ENCODE measurements around the gene ARHGAP29. TPM values are rescaled to one million over a fixed set of nuclear protein-coding genes. Genes with fewer than 3 reads are reported as not detected.

The ARHGAP29 gene
- total RNA-seq, 1 experiment from 2014 or later = 161 TPM

- ATAC-seq (no peak), DNase-seq (peak; percentile 46)
- ChIA-PET CTCF (no interaction called here), POLR2A (ENCODE audit: unreplicated experiment) (interaction anchor here (0.6 kb wide), 1 partner anchor 25 kb away, joined by 9 read pairs; no protein-coding TSS in a partner anchor)
- BruUV-seq (replicated peaks) = TSS peak; percentile 37
- intact Hi-C loops (cut with micrococcal nuclease) = loop anchor here (1.0 to 10.0 kb wide), 3 partner anchors 11 to 219 kb away; no protein-coding TSS in a partner anchor
- Histone ChIP-seq H3K4me1 (ENCODE audit: insufficient read depth, low read length) (peaks cover 41% of the 10 kb centered on the region), H3K9ac (ENCODE audit: low read length) (peak overlapping the region; percentile 92), H3K9me2 (replicated peaks; ENCODE audit: low read length) (no peaks in the 10 kb centered on the region), H4K20me1 (ENCODE audit: low read length) (peaks cover 13% of the 10 kb centered on the region), H2AFZ (ENCODE audit: low read length) (no peak overlapping the region), H3F3A (ENCODE audit: low read length, unreplicated experiment) (peaks cover 21% of the 10 kb centered on the region), H3K36me3 (ENCODE audit: low read depth, low read length) (peaks cover 15% of the 10 kb centered on the region), H3K9me3 (ENCODE audit: low read length) (no peaks in the 10 kb centered on the region), H3K4me2 (ENCODE audit: low read length) (peak overlapping the region; percentile 87), H3K79me2 (ENCODE audit: low read length) (peaks cover 87% of the 10 kb centered on the region), H3K4me3 (ENCODE audit: low read length) (peak overlapping the region; percentile 96), H3K27ac (ENCODE audit: low read length) (peak overlapping the region; percentile 92), H3K27me3 (ENCODE audit: low read length) (no peaks in the 10 kb centered on the region)
- no peak for TF ChIP-seq EZH2phosphoT487 (IDR thresholded peaks at IDR 0.05; ENCODE audit: borderline replicate concordance, low read length)
- TF ChIP-seq EZH2 (IDR thresholded peaks at IDR 0.05; ENCODE audit: low read length, unreplicated experiment) = no peak
- TF ChIP-seq CTCF (conservative IDR thresholded peaks at IDR 0.05; ENCODE audit: low read depth, low read length) = no peak
These were observed 8.5 kb upstream of the ARHGAP29 start for GRCh38 chr1:94245747-94246438.

- no peak for TF ChIP-seq EZH2phosphoT487 (IDR thresholded peaks at IDR 0.05; ENCODE audit: borderline replicate concordance, low read length)
- no peak for TF ChIP-seq EZH2 (IDR thresholded peaks at IDR 0.05; ENCODE audit: low read length, unreplicated experiment)
- no peak for TF ChIP-seq CTCF (conservative IDR thresholded peaks at IDR 0.05; ENCODE audit: low read depth, low read length)
- ChIA-PET CTCF (no interaction called here), POLR2A (ENCODE audit: unreplicated experiment) (no interaction called here)
- DNase-seq (peak; percentile 55), ATAC-seq (0 out of 2 replicates have a peak, but pooled peaks have one; percentile 0)
- Histone ChIP-seq H2AFZ (ENCODE audit: low read length) (no peak overlapping the region), H3K4me1 (ENCODE audit: insufficient read depth, low read length) (peaks cover 42% of the 10 kb centered on the region), H3K4me3 (ENCODE audit: low read length) (peak overlapping the region; percentile 96), H3K9me3 (ENCODE audit: low read length) (no peaks in the 10 kb centered on the region), H3K9me2 (replicated peaks; ENCODE audit: low read length) (no peaks in the 10 kb centered on the region), H4K20me1 (ENCODE audit: low read length) (peaks cover 13% of the 10 kb centered on the region), H3K9ac (ENCODE audit: low read length) (peak overlapping the region; percentile 92), H3K36me3 (ENCODE audit: low read depth, low read length) (peaks cover 21% of the 10 kb centered on the region), H3F3A (ENCODE audit: low read length, unreplicated experiment) (peaks cover 21% of the 10 kb centered on the region), H3K4me2 (ENCODE audit: low read length) (peak overlapping the region; percentile 87), H3K79me2 (ENCODE audit: low read length) (peaks cover 89% of the 10 kb centered on the region), H3K27ac (ENCODE audit: low read length) (peak overlapping the region; percentile 92), H3K27me3 (ENCODE audit: low read length) (no peaks in the 10 kb centered on the region)
- no TSS peak for BruUV-seq (replicated peaks)
- intact Hi-C loops (cut with micrococcal nuclease) = loop anchor here (10.0 kb wide), 1 partner anchor 220 kb away; no protein-coding TSS in a partner anchor
These were observed 7.4 kb upstream of the ARHGAP29 start for GRCh38 chr1:94244816-94245215.

- DNase-seq (no peak), ATAC-seq (no peak)
- Histone ChIP-seq H3K27me3 (ENCODE audit: low read length) (no peaks in the 10 kb centered on the region), H3F3A (ENCODE audit: low read length, unreplicated experiment) (peaks cover 13% of the 10 kb centered on the region), H3K36me3 (ENCODE audit: low read depth, low read length) (peaks cover 21% of the 10 kb centered on the region), H3K4me1 (ENCODE audit: insufficient read depth, low read length) (peaks cover 42% of the 10 kb centered on the region), H3K4me2 (ENCODE audit: low read length) (peak overlapping the region; percentile 87), H3K9ac (ENCODE audit: low read length) (peak overlapping the region; percentile 92), H3K27ac (ENCODE audit: low read length) (peak overlapping the region; percentile 92), H3K9me2 (replicated peaks; ENCODE audit: low read length) (no peaks in the 10 kb centered on the region), H3K4me3 (ENCODE audit: low read length) (peak overlapping the region; percentile 96), H3K79me2 (ENCODE audit: low read length) (peaks cover 97% of the 10 kb centered on the region), H2AFZ (ENCODE audit: low read length) (no peak overlapping the region), H3K9me3 (ENCODE audit: low read length) (no peaks in the 10 kb centered on the region), H4K20me1 (ENCODE audit: low read length) (peaks cover 21% of the 10 kb centered on the region)
- BruUV-seq (replicated peaks) = no TSS peak
- TF ChIP-seq EZH2phosphoT487 (IDR thresholded peaks at IDR 0.05; ENCODE audit: borderline replicate concordance, low read length) = no peak
- no peak for TF ChIP-seq CTCF (conservative IDR thresholded peaks at IDR 0.05; ENCODE audit: low read depth, low read length)
- TF ChIP-seq EZH2 (IDR thresholded peaks at IDR 0.05; ENCODE audit: low read length, unreplicated experiment) = no peak
- ChIA-PET CTCF (no interaction called here), POLR2A (ENCODE audit: unreplicated experiment) (interaction anchor here (0.7 kb wide), 1 partner anchor 219 kb away, joined by 15 read pairs; no protein-coding TSS in a partner anchor)
- intact Hi-C loops (cut with micrococcal nuclease) = loop anchor here (10.0 kb wide), 1 partner anchor 221 kb away; no protein-coding TSS in a partner anchor
These were observed 6.3 kb upstream of the ARHGAP29 start for GRCh38 chr1:94243665-94244064.
